ENCODE results near the gene TBC1D5.
A peak's percentile ranks its signal among the peaks of the same experiment; 100 is the strongest.
"Not testable (repeated sequence)": the region's sequence is repeated elsewhere in the genome, so short reads cannot be mapped to it uniquely, and the experiment has no call there.

TBC1D5 gene

GRCh38 chr3:17642474-17642873 is 100.0 kb downstream of the TBC1D5 start:
- DNase-seq = no peak

GRCh38 chr3:17640466-17640865 is 102.0 kb downstream of the TBC1D5 start:
- peak; percentile 53 for DNase-seq

- DNase-seq = peak; percentile 89
These were observed 102.7 kb downstream of the TBC1D5 start for GRCh38 chr3:17639765-17640164.

DNA sequence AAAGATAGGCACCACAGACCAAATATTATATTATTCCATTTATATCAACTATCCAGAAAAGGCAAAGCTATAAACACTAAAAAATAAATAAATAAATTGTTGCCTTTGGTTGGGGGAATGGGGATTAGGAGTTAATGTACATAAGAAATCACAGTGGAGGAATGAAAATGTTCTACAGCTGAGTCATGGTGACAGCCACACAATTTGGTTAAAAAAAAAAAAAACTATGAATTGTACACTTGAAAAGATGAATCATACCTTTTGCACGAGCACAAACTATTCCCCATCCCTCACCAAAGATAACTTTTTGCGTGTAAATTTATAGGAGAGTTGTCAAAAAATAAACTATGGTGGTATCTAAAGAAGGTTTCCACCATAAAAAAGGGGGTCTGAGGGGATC is 103.2 kb downstream of the TBC1D5 start:
- DNase-seq = peak; percentile 85

GRCh38 chr3:17638356-17638755 is 104.1 kb downstream of the TBC1D5 start:
- no peak for DNase-seq

GRCh38 chr3:17635675-17636074 is 106.8 kb downstream of the TBC1D5 start:
- peak; percentile 87 for DNase-seq

DNA sequence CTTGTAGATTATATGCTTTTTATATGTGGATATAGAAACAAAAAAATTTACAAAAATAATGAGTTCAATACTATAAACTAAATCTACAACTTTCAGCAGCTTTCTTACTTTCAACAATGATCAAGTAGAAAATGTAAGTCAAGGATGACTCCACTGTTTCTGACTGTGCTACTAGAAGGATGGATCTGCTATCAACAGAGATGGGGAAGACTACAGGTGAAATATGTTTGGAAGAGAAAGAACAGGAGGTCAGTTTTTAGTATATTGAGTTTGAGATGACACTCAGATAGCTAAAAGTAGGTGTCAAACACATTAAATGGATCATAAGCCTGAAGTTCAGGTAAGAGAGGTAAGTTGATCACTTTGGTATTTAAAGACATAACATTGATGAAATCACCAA is 107.5 kb downstream of the TBC1D5 start:
- no peak for DNase-seq

DNA sequence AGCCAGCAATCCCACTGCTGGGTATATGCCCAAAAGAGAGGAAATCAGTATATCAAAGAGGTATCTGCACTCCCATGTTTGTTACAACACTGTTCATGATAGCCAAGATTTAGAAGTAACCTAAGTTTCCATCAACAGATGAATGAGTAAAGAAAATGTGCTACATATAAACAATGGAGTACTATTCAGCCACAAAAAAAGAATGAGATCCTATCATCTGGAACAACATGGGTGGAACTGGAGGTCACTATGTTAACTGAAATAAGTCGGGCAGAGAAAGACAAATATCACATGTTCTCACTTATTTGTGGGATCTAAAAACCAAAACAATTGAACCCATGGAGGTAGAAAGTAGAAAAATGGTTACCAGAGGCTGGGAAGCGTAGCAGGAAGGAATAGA is 108.2 kb downstream of the TBC1D5 start:
- no peak for DNase-seq

DNA sequence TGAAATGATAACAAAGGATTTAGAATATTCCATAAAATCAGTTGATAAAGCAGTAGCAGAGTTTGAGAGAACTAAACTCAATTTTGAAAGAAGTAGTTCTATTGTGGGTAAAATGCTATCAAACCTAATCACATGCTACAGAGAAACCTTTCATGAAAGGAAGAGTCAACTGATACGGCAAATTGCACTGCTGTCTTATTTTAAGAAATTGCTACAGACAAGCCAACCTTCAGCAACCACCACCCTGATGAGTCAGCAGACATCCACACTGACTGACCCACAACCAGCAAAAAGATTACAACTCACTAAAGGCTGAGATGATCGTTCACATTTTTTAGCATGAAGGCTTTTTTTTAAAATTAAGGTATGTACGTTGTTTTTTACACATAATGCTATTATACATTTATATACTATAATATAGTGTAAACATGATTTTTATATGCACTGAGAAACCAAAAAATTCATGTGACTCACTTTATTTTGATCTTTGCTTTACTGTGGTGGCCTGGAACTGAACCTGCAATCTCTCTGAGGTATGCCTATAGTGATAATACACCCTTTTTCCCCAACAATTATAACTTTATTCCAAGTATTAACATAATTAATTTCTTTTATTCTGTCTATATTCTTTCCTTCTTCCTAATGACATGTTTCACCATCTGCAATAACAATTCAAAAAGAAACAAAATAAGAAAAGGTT is 109.9 kb downstream of the TBC1D5 start:
- peak; percentile 73 for DNase-seq

DNA sequence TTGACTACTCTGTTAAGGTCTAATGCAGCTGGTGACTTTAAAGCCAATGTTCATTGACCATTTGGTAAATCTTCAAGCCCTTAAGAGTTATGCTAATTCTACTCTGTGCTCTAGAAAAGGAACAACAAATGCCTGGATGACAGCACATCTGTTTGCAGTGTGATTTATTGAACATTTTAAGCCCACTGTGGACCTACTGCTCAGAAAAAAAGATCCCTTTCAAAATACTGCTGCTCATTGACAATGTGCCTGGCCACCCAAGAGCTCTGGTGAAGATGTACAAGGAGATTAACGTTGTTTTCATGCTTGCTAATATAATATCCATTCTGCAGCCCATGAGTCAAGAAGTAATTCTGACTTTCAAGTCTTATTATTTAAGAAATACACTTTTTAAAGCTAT is 110.8 kb downstream of the TBC1D5 start:
- DNase-seq = no peak

GRCh38 chr3:17629400-17629799 is 113.0 kb downstream of the TBC1D5 start:
- no peak for DNase-seq

DNA sequence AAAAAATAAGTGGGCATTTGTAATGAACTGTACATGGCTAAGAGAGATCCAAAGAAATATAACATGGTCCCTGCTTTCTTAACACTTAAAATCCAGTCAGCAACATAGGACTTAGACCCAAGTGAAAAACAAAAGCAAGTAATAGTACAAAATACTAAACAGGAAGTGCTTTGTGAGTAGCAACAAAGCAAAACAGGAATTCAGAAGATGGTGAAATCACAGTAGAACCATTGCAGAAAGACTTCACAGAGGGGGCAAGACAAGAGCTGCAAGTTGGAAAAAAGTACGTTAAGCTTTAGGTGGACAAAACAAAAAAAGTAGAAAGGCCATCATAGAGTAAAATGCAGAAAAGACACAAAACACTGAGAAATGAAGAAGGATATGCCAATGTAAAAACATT is 116.0 kb downstream of the TBC1D5 start:
- DNase-seq = no peak

DNA sequence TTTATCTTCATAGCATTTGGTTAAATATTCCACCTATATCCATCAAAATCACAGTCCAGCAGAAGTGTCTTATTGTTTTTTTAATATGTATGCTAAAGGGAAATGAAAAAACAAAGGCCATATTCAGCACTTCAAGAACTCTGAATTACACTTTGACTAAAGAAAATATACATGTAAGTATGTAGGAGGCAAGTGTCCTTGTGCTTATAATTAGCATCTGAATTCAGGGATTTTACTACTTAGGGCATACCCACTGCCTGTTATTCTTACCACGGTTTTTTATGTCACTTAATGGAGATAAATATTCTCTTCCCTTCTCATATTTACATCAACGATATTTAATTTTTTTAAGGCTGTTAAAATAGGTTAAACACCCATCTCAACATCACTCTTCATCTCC is 117.3 kb downstream of the TBC1D5 start:
- DNase-seq = no peak

GRCh38 chr3:17623464-17623863 is 119.0 kb downstream of the TBC1D5 start:
- no peak for DNase-seq

- no peak for DNase-seq
These were observed 122.5 kb downstream of the TBC1D5 start for GRCh38 chr3:17619968-17620367.

DNA sequence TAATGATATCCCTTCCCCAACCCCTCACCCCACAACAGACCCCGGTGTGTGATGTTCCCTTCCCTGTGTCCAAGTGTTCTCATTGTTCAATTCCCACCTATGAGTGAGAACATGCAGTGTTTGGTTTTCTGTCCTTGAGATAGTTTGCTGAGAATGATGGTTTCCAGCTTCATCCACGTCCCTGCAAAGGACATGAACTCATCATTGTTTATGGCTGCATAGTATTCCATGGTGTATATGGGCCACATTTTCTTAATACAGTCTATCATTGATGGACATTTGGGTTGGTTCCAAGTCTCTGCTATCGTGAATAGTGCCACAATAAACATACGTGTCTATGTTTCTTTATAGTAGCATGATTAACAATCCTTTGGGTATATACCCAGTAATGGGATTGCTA is 129.4 kb downstream of the TBC1D5 start:
- not testable (repeated sequence) for DNase-seq

- no peak for DNase-seq
These were observed 134.5 kb downstream of the TBC1D5 start for GRCh38 chr3:17607905-17608304.

GRCh38 chr3:17605934-17606333 is 136.5 kb downstream of the TBC1D5 start:
- DNase-seq = no peak

DNA sequence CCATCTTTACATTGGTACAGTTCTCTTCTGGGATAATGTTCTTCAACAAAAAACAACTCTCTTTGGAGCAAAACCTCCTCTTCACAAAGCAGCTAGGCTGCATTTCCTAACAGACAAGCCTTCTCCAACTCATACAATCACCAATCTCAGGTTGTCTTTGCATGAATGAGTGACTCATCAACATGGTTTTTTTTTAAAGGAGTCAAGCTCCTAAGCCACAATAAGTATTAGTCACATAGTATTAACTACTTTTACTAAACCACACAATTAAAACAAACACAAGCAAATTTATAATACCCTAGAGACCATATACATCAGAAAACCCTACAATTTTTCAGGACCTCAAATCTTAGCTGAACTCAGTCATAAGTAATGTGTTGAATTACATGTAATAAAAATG is 137.4 kb downstream of the TBC1D5 start:
- DNase-seq = peak; percentile 76

GRCh38 chr3:17602126-17602525 is 140.3 kb downstream of the TBC1D5 start:
- DNase-seq = peak; percentile 21

DNA sequence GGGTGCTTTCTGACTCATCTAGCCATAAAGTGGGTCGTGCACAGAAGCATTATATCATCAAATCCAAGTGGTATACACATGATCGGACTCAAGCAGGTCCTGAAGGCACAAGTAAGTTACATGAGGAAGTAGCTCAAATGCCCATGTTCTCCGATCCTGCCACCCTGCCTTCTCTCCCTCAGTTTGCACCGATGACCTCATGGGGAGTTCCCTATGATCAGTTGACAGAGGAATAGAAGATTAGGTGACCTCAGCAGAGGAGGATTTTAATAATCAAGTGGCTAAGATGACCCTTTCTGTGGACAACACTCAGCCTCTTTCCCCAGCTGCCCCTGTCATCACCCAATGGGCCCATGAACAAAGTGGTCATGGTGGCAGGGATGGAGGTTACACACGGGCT is 149.5 kb downstream of the TBC1D5 start:
- DNase-seq = no peak

- no peak for DNase-seq
These were observed 152.0 kb downstream of the TBC1D5 start for GRCh38 chr3:17590465-17590864.

GRCh38 chr3:17589888-17590287 is 152.5 kb downstream of the TBC1D5 start:
- no peak for DNase-seq

- DNase-seq = no peak
These were observed 154.0 kb downstream of the TBC1D5 start for GRCh38 chr3:17588422-17588821.

Data from fibroblast of skin of back (primary cell).